Measurements from ENCODE around the gene GADD45B.

GRCh38 chr19:2511570-2511969, 35.6 kb downstream of the GADD45B start:
- no peak for TF ChIP-seq POLR2A (IDR thresholded peaks at IDR 0.05)
- no peak for TF ChIP-seq CTCF (IDR thresholded peaks at IDR 0.05)
- TF ChIP-seq EP300 (IDR thresholded peaks at IDR 0.05), result no peak

All from tibial nerve (tissue), 4 donors.